ENCODE results near the gene MMEL1. TPM values are rescaled to one million over a fixed set of nuclear protein-coding genes. Genes with fewer than 3 reads are reported as not detected.
"Not testable (repeated sequence)": the region's sequence is repeated elsewhere in the genome, so short reads cannot be mapped to it uniquely, and the experiment has no call there.

The MMEL1 gene
- total and polyA plus RNA-seq, 2 experiments from 2014 or later = 0.57 to 0.90 TPM

- no peak for TF ChIP-seq EZH2 (IDR thresholded peaks at IDR 0.05; ENCODE audit: low read depth, unreplicated experiment)
- no peak for TF ChIP-seq ZNF331 (CRISPR knock-in tag; IDR thresholded peaks at IDR 0.05; ENCODE audit: low read depth)
- no peak for TF ChIP-seq CREB1 (CRISPR knock-in tag; IDR thresholded peaks at IDR 0.05; ENCODE audit: low read depth)
- no peak for TF ChIP-seq REST (IDR thresholded peaks at IDR 0.05; ENCODE audit: unreplicated experiment)
These were observed 78.8 kb downstream of the MMEL1 start (continued) for GRCh38 chr1:2553871-2554620.

- H3K4me1 ChIP-seq (ENCODE audit: insufficient read depth); H3K27ac ChIP-seq (ENCODE audit: low read depth); H3K36me3 ChIP-seq (ENCODE audit: insufficient read depth); H3K4me3 ChIP-seq; H3K27me3 Mint-ChIP-seq (ENCODE audit: insufficient read depth, low read depth, poor library complexity); H3K36me3 Mint-ChIP-seq (ENCODE audit: low read depth); H2AFZ ChIP-seq; H3K27me3 ChIP-seq (ENCODE audit: insufficient read depth); H3K4me3 Mint-ChIP-seq; H3K9me2 ChIP-seq (ENCODE audit: insufficient read depth); H3K4me1 Mint-ChIP-seq; ATAC-seq; H3F3A ChIP-seq (replicated peaks; ENCODE audit: low read depth); DNase-seq (ENCODE audit: low spot score); H4K20me1 ChIP-seq (replicated peaks; ENCODE audit: insufficient read depth); H3K4me2 ChIP-seq; H3K79me2 ChIP-seq (replicated peaks; ENCODE audit: insufficient read depth); H3K9me3 Mint-ChIP-seq; H3K27ac Mint-ChIP-seq: not testable (repeated sequence)
These were observed 79.7 kb downstream of the MMEL1 start for GRCh38 chr1:2553076-2553475.

GRCh38 chr1:2552189-2552588 is 80.6 kb downstream of the MMEL1 start:
- Histone ChIP-seq H3K4me2 (no peak overlapping the region), H3K27me3 (ENCODE audit: insufficient read depth) (no peaks in the 10 kb centered on the region), H3K9me2 (ENCODE audit: insufficient read depth) (no peaks in the 10 kb centered on the region), H3K4me3 (no peak overlapping the region), H2AFZ (no peak overlapping the region), H3K27ac (ENCODE audit: low read depth) (no peak overlapping the region), H3F3A (replicated peaks; ENCODE audit: low read depth) (peaks cover 4% of the 10 kb centered on the region; the same call in 1 of the 2 replicates), H3K79me2 (replicated peaks; ENCODE audit: insufficient read depth) (no peaks in the 10 kb centered on the region), H3K36me3 (ENCODE audit: insufficient read depth) (no peaks in the 10 kb centered on the region), H3K4me1 (ENCODE audit: insufficient read depth) (peaks cover 7% of the 10 kb centered on the region; the same call in 1 of the 2 replicates), H4K20me1 (replicated peaks; ENCODE audit: insufficient read depth) (no peaks in the 10 kb centered on the region)
- Mint-ChIP-seq H3K27me3 (ENCODE audit: insufficient read depth, low read depth, poor library complexity) (peaks cover 2% of the 10 kb centered on the region), H3K36me3 (ENCODE audit: low read depth) (no peaks in the 10 kb centered on the region), H3K9me3 (no peaks in the 10 kb centered on the region), H3K27ac (no peak overlapping the region), H3K4me1 (peaks cover 8% of the 10 kb centered on the region; the same call in 2 of the 3 replicates), H3K4me3 (no peak overlapping the region)
- DNase-seq (ENCODE audit: low spot score) = no peak
- ATAC-seq = no peak
- TF ChIP-seq JUNB (IDR thresholded peaks at IDR 0.05; ENCODE audit: unreplicated experiment) (no peak), ZNF462 (CRISPR knock-in tag; IDR thresholded peaks at IDR 0.05) (no peak), STAT1 (IDR thresholded peaks at IDR 0.05; ENCODE audit: unreplicated experiment) (no peak), ZNF331 (CRISPR knock-in tag; IDR thresholded peaks at IDR 0.05; ENCODE audit: low read depth) (no peak), ETS1 (IDR thresholded peaks at IDR 0.05) (no peak), POLR2AphosphoS5 (IDR thresholded peaks at IDR 0.05; ENCODE audit: low read depth) (no peak)

Measured in GM23338 (cell line).